GM12878 (cell line): ENCODE data around the gene SH3BGRL2. TPM values are rescaled to one million over a fixed set of nuclear protein-coding genes. Genes with fewer than 3 reads are reported as not detected.

Experiments used
- ATAC-seq: fragments of 200-7000 bp; cut with Tn5 transposase; 3 replicates; pipeline ENCODE4 v1.9.1; 2020; ENCODE audit warnings: mild to moderate bottlenecking, moderate library complexity
- Bru-seq: library from RNA; stranded (reverse); fragments of 400-500 nt; gene quantifications from one replicate; lab custom pipeline; 2021; lab: Mats Ljungman, UMichigan
- BruChase-seq, 2 experiments: library from RNA; stranded (reverse); fragments of 400-500 nt; gene quantifications; one replicate each; lab custom pipeline; 2021; lab: Mats Ljungman, UMichigan
- BruUV-seq: library from RNA; stranded (reverse); fragments of 400-500 nt; replicated peaks from 2 replicates; lab custom pipeline; 2021; lab: Mats Ljungman, UMichigan
- CTCF ChIA-PET: fragments of 300-600 bp; sonication (Branson Sonifier 250); formaldehyde crosslinking; extraction: SDS; loops from one replicate; lab custom pipeline; 2021; ENCODE audit warnings: inconsistent platforms; lab: Yijun Ruan, JAX
- POLR2A ChIA-PET: fragments of 350-600 bp; formaldehyde crosslinking; extraction: SDS; loops from one replicate; lab custom pipeline; 2021; ENCODE audit warnings: inconsistent platforms; lab: Charles Lee
- RAD21 ChIA-PET: fragments of 300-600 bp; sonication (Branson Sonifier 250); formaldehyde crosslinking; loops from one replicate; lab custom pipeline; 2023; ENCODE audit warnings: antibody characterized with exemption; ENCODE audit not compliant: unreplicated experiment; lab: Charles Lee
- SMC1A ChIA-PET: fragments of 300-600 bp; sonication (Branson Sonifier 250); formaldehyde crosslinking; loops from one replicate; lab custom pipeline; 2023; ENCODE audit not compliant: unreplicated experiment, uncharacterized antibody; lab: Charles Lee
- DNase-seq: peaks from one replicate; pipeline ENCODE4 v3.0.0-alpha.2; 2011; ENCODE audit warnings: low read depth, low spot score
- FAIRE-seq: peaks from 3 replicates; lab custom pipeline; 2011; peaks lifted over from hg19 to GRCh38; lab: Jason Lieb, UNC
- H2AFZ ChIP-seq: 2 replicates; pipeline ENCODE4 v1.6.0; 2011; ENCODE audit warnings: low read depth, low read length, control low read depth; ENCODE audit not compliant: control insufficient read depth
- H3K27ac ChIP-seq: 2 replicates; pipeline ENCODE4 v1.5.1; 2011; ENCODE audit warnings: control low read depth; ENCODE audit not compliant: control insufficient read depth, insufficient read depth
- H3K27me3 ChIP-seq, 2 experiments: replicated peaks in 1 of 2; 2 replicates each; pipeline versions ENCODE4 v1.6.0 to v1.6.1; 2011; ENCODE audit warnings: low read length in 1 of 2; ENCODE audit not compliant: control insufficient read depth in 2 of 2, insufficient read depth in 2 of 2
- H3K36me3 ChIP-seq, 2 experiments: 2 replicates each; pipeline ENCODE4 v1.5.1; 2011; ENCODE audit warnings: low read length in 1 of 2; ENCODE audit not compliant: control insufficient read depth in 2 of 2, insufficient read depth in 2 of 2
- H3K4me1 ChIP-seq: 2 replicates; pipeline ENCODE4 v1.6.1; 2011; ENCODE audit warnings: mild to moderate bottlenecking, low read length, moderate library complexity, mixed read lengths; ENCODE audit not compliant: control insufficient read depth, insufficient read depth
- H3K4me2 ChIP-seq: 2 replicates; pipeline ENCODE4 v1.6.0; 2011; ENCODE audit warnings: control low read depth; ENCODE audit not compliant: control insufficient read depth, insufficient read depth
- H3K4me3 ChIP-seq: fragments of 200-600 bp; sonication (generic); 2 replicates; pipeline ENCODE4 v1.5.1; 2016
- H3K79me2 ChIP-seq: 2 replicates; pipeline ENCODE4 v1.6.0; 2011; ENCODE audit warnings: low read length; ENCODE audit not compliant: control insufficient read depth, insufficient read depth
- H3K9ac ChIP-seq: 2 replicates; pipeline ENCODE4 v1.8.0; 2011; ENCODE audit warnings: low read length, control low read depth, mixed read lengths; ENCODE audit not compliant: control insufficient read depth, insufficient read depth
- H3K9me3 ChIP-seq: replicated peaks from 3 replicates; pipeline ENCODE4 v1.5.1; 2011; ENCODE audit warnings: mild to moderate bottlenecking, low read length; ENCODE audit not compliant: control insufficient read depth, insufficient read depth
- H4K20me1 ChIP-seq: 2 replicates; pipeline ENCODE4 v1.6.0; 2011; ENCODE audit not compliant: control insufficient read depth, insufficient read depth
- CEBPB ChIP-seq, 2 experiments: fragments of 150-350 bp in 1 of 2; IDR thresholded peaks; 2 replicates each; pipeline ENCODE4 v1.6.1; 2012 to 2014; ENCODE audit warnings: low read depth in 2 of 2, low read length in 2 of 2, borderline replicate concordance in 1 of 2, inconsistent platforms in 1 of 2
- GABPA ChIP-seq: IDR thresholded peaks from 2 replicates; pipeline ENCODE4 v1.6.1; 2014; ENCODE audit warnings: antibody characterized with exemption, low read depth, mild to moderate bottlenecking, inconsistent platforms
- HCFC1 ChIP-seq: fragments of 150-350 bp; IDR thresholded peaks from 2 replicates; pipeline ENCODE4 v1.6.1; 2014; ENCODE audit warnings: low read length
- IKZF1 ChIP-seq: fragments of 450-650 bp; conservative IDR thresholded peaks from 2 replicates; pipeline ENCODE4 v1.6.1; 2017; ENCODE audit warnings: antibody characterized with exemption, mild to moderate bottlenecking
- IRF3 ChIP-seq: fragments of 450-650 bp; IDR thresholded peaks from 2 replicates; pipeline ENCODE4 v1.6.1; 2014; ENCODE audit warnings: mild to moderate bottlenecking
- IRF4 ChIP-seq: IDR thresholded peaks from 2 replicates; pipeline ENCODE4 v1.6.1; 2011; ENCODE audit warnings: low read depth, low read length
- NFYB ChIP-seq: IDR thresholded peaks from 2 replicates; pipeline ENCODE4 v1.6.1; 2011; ENCODE audit warnings: low read depth, mild to moderate bottlenecking, low read length, improper control_type of control experiment, moderate library complexity; ENCODE audit not compliant: insufficient read depth
- POLR2AphosphoS2 ChIP-seq: IDR thresholded peaks from 2 replicates; pipeline ENCODE4 v1.6.1; 2011; ENCODE audit warnings: low read depth, mild to moderate bottlenecking, low read length, improper control_type of control experiment, moderate library complexity
- SIX5 ChIP-seq: IDR thresholded peaks from 2 replicates; pipeline ENCODE4 v1.6.1; 2011; ENCODE audit warnings: mild to moderate bottlenecking, low read depth, low read length, moderate library complexity; ENCODE audit not compliant: severe bottlenecking
- SMAD1 ChIP-seq: fragments of 450-650 bp; IDR thresholded peaks from 2 replicates; pipeline ENCODE4 v1.6.1; 2018; ENCODE audit warnings: mild to moderate bottlenecking, low read depth; ENCODE audit not compliant: partially characterized antibody
- STAT1 ChIP-seq: fragments of 450-650 bp; conservative IDR thresholded peaks from 2 replicates; pipeline ENCODE4 v1.6.1; 2014; ENCODE audit warnings: antibody characterized with exemption, mild to moderate bottlenecking
- STAT3 ChIP-seq: IDR thresholded peaks from 2 replicates; pipeline ENCODE4 v1.6.1; 2011; ENCODE audit warnings: low read depth, low read length, improper control_type of control experiment
- SUZ12 ChIP-seq: fragments of 200-600 bp; sonication (generic); IDR thresholded peaks from one replicate; pipeline ENCODE4 v1.6.1; 2018; ENCODE audit warnings: antibody characterized with exemption, mild to moderate bottlenecking; ENCODE audit not compliant: unreplicated experiment
- WRNIP1 ChIP-seq: IDR thresholded peaks from 2 replicates; pipeline ENCODE4 v1.6.1; 2011; ENCODE audit warnings: low read depth, low read length, improper control_type of control experiment, borderline replicate concordance
- WGBS: methylation state at CpG from one replicate; pipeline ENCODE4 v1.1.6; 2016; ENCODE audit warnings: low lambda C conversion rate; ENCODE audit not compliant: insufficient replicate concordance, insufficient coverage; ENCODE audit errors: missing lambda C conversion rate; 5-methylcytosine and 5-hydroxymethylcytosine counted together
- in situ Hi-C: fragments of 300-500 bp; cut with MboI; formaldehyde crosslinking; loops from 9 replicates; pipeline ENCODE4 v1.14.3; 2018; ENCODE audit warnings: mixed read lengths
- intact Hi-C: fragments of 100-400 bp; cut with micrococcal nuclease; formaldehyde crosslinking; loops from one replicate; pipeline ENCODE4 v1.14.2; 2022; ENCODE audit not compliant: unreplicated experiment
- long read RNA-seq, 2 experiments: library from polyadenylated mRNA; unstranded; transcript quantifications; one replicate each; pipeline ENCODE4 v2.0.0, GENCODE V29; 2019 to 2020
- polyA minus RNA-seq, 3 experiments: library from RNA; depleted of rRNA, polyadenylated mRNA; stranded (reverse); fragments of >200 nt; gene quantifications; 2 replicates each; pipeline ENCODE4 v1.2.3, GENCODE V29; 2011
- polyA plus RNA-seq, 11 experiments: library from polyadenylated mRNA; depleted of rRNA in 4 of 11; unstranded in 6 of 11; stranded (reverse) in 5 of 11; fragments of >200 nt; fragmentation: Nextera tagmentation in 4 of 11; fragmentation: Illumina TruSeq in 1 of 11; extraction: Ambion mirVana in 4 of 11; extraction: Trizol in 1 of 11; gene quantifications; 1 replicate in 1 of 11; 2 replicates in 10 of 11; pipeline versions ENCODE4 v1.2.1 to v1.2.3, GENCODE V29; 2011 to 2016; ENCODE audit warnings: inconsistent platforms in 2 of 11, missing spikeins in 2 of 11, low read depth in 1 of 11
- total RNA-seq, 4 experiments: library from RNA; depleted of rRNA in 3 of 4; stranded (reverse); fragments of >200 nt in 3 of 4; fragmentation: Illumina TruSeq in 1 of 4; extraction: Trizol in 1 of 4; gene quantifications; 2 replicates each; pipeline versions ENCODE4 v1.2.1 to v1.2.3, GENCODE V29; 2013 to 2021
- TF ChIP-seq, protein P1 (sequence below): fragments of 450-650 bp; IDR thresholded peaks from 2 replicates; pipeline ENCODE4 v1.6.1; 2016; ENCODE audit warnings: mild to moderate bottlenecking

Gene SH3BGRL2
- 0.95 and 1.1 TPM in 2 replicates for total RNA-seq (2013; cell fraction: nucleolus; rRNA removed)
- 0.23 and 0.38 TPM in 2 replicates for total RNA-seq (2014; rRNA removed)
- 0.14 and 0.18 TPM in 2 replicates for total RNA-seq (2014; rRNA removed; fragmentation: Illumina TruSeq; extraction: Trizol)
- 0.33 and 0.35 TPM in 2 replicates for total RNA-seq (2021)
- 0.12 TPM for polyA plus RNA-seq (2011; ENCODE audit: low read depth)
- 0.10 TPM in 2 replicates for polyA plus RNA-seq (2011; rRNA removed)
- 0.03 and 0.04 TPM in 2 replicates for polyA plus RNA-seq (2011; cell fraction: cytosol; rRNA removed)
- polyA plus RNA-seq (2011; cell fraction: nucleus; rRNA removed) = 0.04 and 0.10 TPM in 2 replicates
- 0.09 and 0.15 TPM in 2 replicates for polyA plus RNA-seq (2012)
- 0.16 and 0.21 TPM in 2 replicates for polyA plus RNA-seq (2014; fragmentation: Illumina TruSeq; extraction: Trizol)
- under 1 TPM; 0.03 to 0.07 TPM for polyA plus RNA-seq (2014; fragmentation: Nextera tagmentation; extraction: Ambion mirVana)
- 0.20 TPM in 2 replicates for polyA plus RNA-seq (2014; rRNA removed)
- polyA plus RNA-seq (2016; fragmentation: Nextera tagmentation; extraction: Ambion mirVana) = under 1 TPM; 0.24 to 0.37 TPM
- polyA minus RNA-seq (2011; rRNA and poly(A)+ RNA removed) = 0.10 TPM in 1 of 2 replicates, not detected in the other
- not detected in 2 replicates for polyA minus RNA-seq (2011; cell fraction: cytosol; rRNA and poly(A)+ RNA removed)
- 0.10 TPM in 1 of 2 replicates, not detected in the other for polyA minus RNA-seq (2011; cell fraction: nucleus; rRNA and poly(A)+ RNA removed)
- Bru-seq, nascent RNA = percentile 22 among the genes with signal in this experiment
- BruChase-seq, experiment 1, labeled RNA remaining after a 6-hour chase = percentile 23 among the genes with signal in this experiment
- percentile 21 among the genes with signal in this experiment for BruChase-seq, experiment 2, labeled RNA remaining after a 2-hour chase
- long read RNA-seq, experiment 1, full-length matches to known transcripts = 1 of 1 reads
- long read RNA-seq, experiment 1, partial matches to known transcripts = 0 of 1 reads
- long read RNA-seq, experiment 1, other reads (novel, unspliced or antisense) = 0 of 1 reads
- long read RNA-seq, experiment 2 = 0 reads

- H3K27me3 ChIP-seq = peaks cover 6 to 7% of the 10 kb centered on the region in 2 experiments
- H3K4me1 ChIP-seq = peaks cover 5% of the 10 kb centered on the region; the same call in 1 of the 2 replicates
- H3K9me3 ChIP-seq = no peaks in the 10 kb centered on the region
- TF ChIP-seq GABPA (no peak), CEBPB (IDR thresholded peaks at IDR 0.05; ENCODE audit: borderline replicate concordance in 1 of 2, low read depth in 2 of 2, low read length in 2 of 2) (no peak), STAT1 (no peak), NFYB (no peak), IKZF1 (0 out of 2 replicates have a peak, but pooled peaks have one; percentile 17), WRNIP1 (no peak), POLR2AphosphoS2 (no peak), IRF4 (no peak), HCFC1 (peak; percentile 52), SIX5 (peak; percentile 74), SMAD1 (no peak), IRF3 (no peak), STAT3 (no peak), SUZ12 (peak; percentile 78)
- TF ChIP-seq, protein P1, sequence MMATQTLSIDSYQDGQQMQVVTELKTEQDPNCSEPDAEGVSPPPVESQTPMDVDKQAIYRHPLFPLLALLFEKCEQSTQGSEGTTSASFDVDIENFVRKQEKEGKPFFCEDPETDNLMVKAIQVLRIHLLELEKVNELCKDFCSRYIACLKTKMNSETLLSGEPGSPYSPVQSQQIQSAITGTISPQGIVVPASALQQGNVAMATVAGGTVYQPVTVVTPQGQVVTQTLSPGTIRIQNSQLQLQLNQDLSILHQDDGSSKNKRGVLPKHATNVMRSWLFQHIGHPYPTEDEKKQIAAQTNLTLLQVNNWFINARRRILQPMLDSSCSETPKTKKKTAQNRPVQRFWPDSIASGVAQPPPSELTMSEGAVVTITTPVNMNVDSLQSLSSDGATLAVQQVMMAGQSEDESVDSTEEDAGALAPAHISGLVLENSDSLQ = no peak
- 10% methylated on average over 42 of the region's 72 CpGs for WGBS
- in situ Hi-C loops = no loop called here
- POLR2A ChIA-PET = no interaction called here
- FAIRE-seq (no peak), DNase-seq (no peak), ATAC-seq (peak; percentile 88)
- no peak within 1 kb of the TSS; the same call in 1 of the 2 replicates for H3K9ac ChIP-seq
- peak within 1 kb of the TSS; percentile 75 for H2AFZ ChIP-seq
- intact Hi-C loops = no loop called here
- H4K20me1 ChIP-seq = no peaks in the 10 kb centered on the region
- SMC1A ChIA-PET = no interaction called here
- no TSS peak for BruUV-seq
- H3K79me2 ChIP-seq = no peaks in the 10 kb centered on the region
- RAD21 ChIA-PET = no interaction called here
- CTCF ChIA-PET = interaction anchor here (1.0 to 1.4 kb wide), 2 partner anchors 10 to 12 kb away, joined by 4 to 7 read pairs; no protein-coding TSS in a partner anchor
- peak within 1 kb of the TSS; percentile 72 for H3K4me2 ChIP-seq
- no peak within 1 kb of the TSS for H3K27ac ChIP-seq
- peak within 1 kb of the TSS; percentile 42 for H3K4me3 ChIP-seq
- H3K36me3 ChIP-seq = no peaks in the 10 kb centered on the region
Observed at GRCh38 chr6:79630883-79631692, at the start of gene SH3BGRL2. SH3BGRL2 (plus strand) TSS chr6:79631329; CDS start chr6:79631462, 133 bp downstream.
